Loucy (cell line): ENCODE data around the gene ATXN7L1.
A peak's percentile ranks its signal among the peaks of the same experiment; 100 is the strongest.

Experiments used
- H2AFZ ChIP-seq: fragments of 200-600 bp; sonication (generic); 2 replicates; pipeline ENCODE4 v1.6.0; 2016; ENCODE audit warnings: antibody characterized with exemption, mild to moderate bottlenecking, low read length, moderate library complexity
- H3F3A ChIP-seq: fragments of 200-600 bp; 2 replicates; pipeline ENCODE4 v1.6.0; 2016; ENCODE audit warnings: antibody characterized with exemption, low read depth, mild to moderate bottlenecking
- H3K27me3 ChIP-seq: fragments of 200-600 bp; sonication (generic); 2 replicates; pipeline ENCODE4 v1.6.1; 2014; ENCODE audit warnings: low read length, mild to moderate bottlenecking; ENCODE audit not compliant: insufficient read depth, poor library complexity, severe bottlenecking
- H3K36me3 ChIP-seq: fragments of 200-600 bp; sonication (generic); 2 replicates; pipeline ENCODE4 v1.6.1; 2016; ENCODE audit warnings: low read length; ENCODE audit not compliant: insufficient read depth
- H3K4me1 ChIP-seq: fragments of 200-600 bp; sonication (generic); 2 replicates; pipeline ENCODE4 v1.5.1; 2014; ENCODE audit warnings: low read length, mild to moderate bottlenecking; ENCODE audit not compliant: insufficient read depth, poor library complexity, severe bottlenecking
- H3K4me2 ChIP-seq: fragments of 200-600 bp; sonication (generic); 2 replicates; pipeline ENCODE4 v1.6.0; 2014; ENCODE audit warnings: antibody characterized with exemption, low read length, low read depth, mild to moderate bottlenecking; ENCODE audit not compliant: poor library complexity, severe bottlenecking
- H3K4me3 ChIP-seq: fragments of 200-600 bp; sonication (generic); 2 replicates; pipeline ENCODE4 v1.5.1; 2014; ENCODE audit warnings: low read length, mild to moderate bottlenecking, mixed read lengths; ENCODE audit not compliant: poor library complexity, severe bottlenecking
- H3K79me2 ChIP-seq: fragments of 200-600 bp; sonication (generic); 2 replicates; pipeline ENCODE4 v1.6.1; 2014; ENCODE audit warnings: low read length; ENCODE audit not compliant: insufficient read depth
- H3K9ac ChIP-seq: fragments of 200-600 bp; sonication (generic); 2 replicates; pipeline ENCODE4 v1.6.0; 2014; ENCODE audit warnings: mild to moderate bottlenecking, low read depth, low read length, moderate library complexity; ENCODE audit not compliant: poor library complexity, severe bottlenecking
- H3K9me2 ChIP-seq: fragments of 200-600 bp; sonication (generic); replicated peaks from 2 replicates; pipeline ENCODE4 v1.6.1; 2016; ENCODE audit warnings: low read depth, low read length, mixed read lengths
- H3K9me3 ChIP-seq: fragments of 200-600 bp; sonication (generic); 2 replicates; pipeline ENCODE4 v1.6.1; 2014; ENCODE audit warnings: mild to moderate bottlenecking, antibody characterized with exemption, low read length, low read depth; ENCODE audit not compliant: insufficient read depth
- H4K20me1 ChIP-seq: fragments of 200-600 bp; sonication (generic); 2 replicates; pipeline ENCODE4 v1.6.0; 2014; ENCODE audit warnings: antibody characterized with exemption, low read length, mild to moderate bottlenecking; ENCODE audit not compliant: insufficient read depth, poor library complexity, severe bottlenecking
- EZH2phosphoT487 ChIP-seq: fragments of 200-600 bp; IDR thresholded peaks from 2 replicates; pipeline ENCODE4 v1.6.1; 2018; ENCODE audit warnings: antibody characterized with exemption, mild to moderate bottlenecking, moderate library complexity, borderline replicate concordance
- TF ChIP-seq, protein P1 (sequence below): fragments of 200-600 bp; sonication (generic); conservative IDR thresholded peaks from 2 replicates; pipeline ENCODE4 v1.5.1; 2014; ENCODE audit warnings: mild to moderate bottlenecking, antibody characterized with exemption, low read length

Gene ATXN7L1

DNA sequence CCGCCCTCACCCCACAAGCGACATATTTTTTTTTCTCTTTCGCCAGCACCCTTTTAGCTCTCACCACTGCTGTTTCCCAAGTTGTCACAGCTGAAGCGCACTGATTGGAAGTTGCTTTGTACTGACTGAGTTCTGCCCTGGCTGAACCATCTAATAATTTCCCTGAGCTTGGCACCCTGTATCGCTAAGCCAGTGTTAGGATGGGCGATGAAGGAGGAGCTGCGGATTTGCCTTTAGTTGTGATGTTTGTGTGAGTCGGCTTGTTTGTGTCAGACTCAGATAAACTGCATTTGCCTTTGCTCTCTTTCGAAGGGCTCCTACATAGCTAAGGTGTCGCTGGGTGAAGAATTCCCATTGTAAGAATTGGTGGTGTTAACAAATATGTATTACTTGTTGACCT, 1.3 kb upstream of the ATXN7L1 start:
- Histone ChIP-seq H3K4me3 (no peak overlapping the region), H3K9ac (no peak overlapping the region), H3K36me3 (no peaks in the 10 kb centered on the region), H4K20me1 (no peaks in the 10 kb centered on the region), H3K27me3 (peaks cover 22% of the 10 kb centered on the region), H3K9me3 (no peaks in the 10 kb centered on the region), H3K79me2 (no peaks in the 10 kb centered on the region), H3K9me2 (no peaks in the 10 kb centered on the region), H3F3A (no peaks in the 10 kb centered on the region), H3K4me2 (no peak overlapping the region), H2AFZ (no peak overlapping the region), H3K4me1 (peaks cover 14% of the 10 kb centered on the region)
- TF ChIP-seq EZH2phosphoT487 = no peak
- TF ChIP-seq, protein P1, sequence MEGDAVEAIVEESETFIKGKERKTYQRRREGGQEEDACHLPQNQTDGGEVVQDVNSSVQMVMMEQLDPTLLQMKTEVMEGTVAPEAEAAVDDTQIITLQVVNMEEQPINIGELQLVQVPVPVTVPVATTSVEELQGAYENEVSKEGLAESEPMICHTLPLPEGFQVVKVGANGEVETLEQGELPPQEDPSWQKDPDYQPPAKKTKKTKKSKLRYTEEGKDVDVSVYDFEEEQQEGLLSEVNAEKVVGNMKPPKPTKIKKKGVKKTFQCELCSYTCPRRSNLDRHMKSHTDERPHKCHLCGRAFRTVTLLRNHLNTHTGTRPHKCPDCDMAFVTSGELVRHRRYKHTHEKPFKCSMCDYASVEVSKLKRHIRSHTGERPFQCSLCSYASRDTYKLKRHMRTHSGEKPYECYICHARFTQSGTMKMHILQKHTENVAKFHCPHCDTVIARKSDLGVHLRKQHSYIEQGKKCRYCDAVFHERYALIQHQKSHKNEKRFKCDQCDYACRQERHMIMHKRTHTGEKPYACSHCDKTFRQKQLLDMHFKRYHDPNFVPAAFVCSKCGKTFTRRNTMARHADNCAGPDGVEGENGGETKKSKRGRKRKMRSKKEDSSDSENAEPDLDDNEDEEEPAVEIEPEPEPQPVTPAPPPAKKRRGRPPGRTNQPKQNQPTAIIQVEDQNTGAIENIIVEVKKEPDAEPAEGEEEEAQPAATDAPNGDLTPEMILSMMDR = no peak

DNA sequence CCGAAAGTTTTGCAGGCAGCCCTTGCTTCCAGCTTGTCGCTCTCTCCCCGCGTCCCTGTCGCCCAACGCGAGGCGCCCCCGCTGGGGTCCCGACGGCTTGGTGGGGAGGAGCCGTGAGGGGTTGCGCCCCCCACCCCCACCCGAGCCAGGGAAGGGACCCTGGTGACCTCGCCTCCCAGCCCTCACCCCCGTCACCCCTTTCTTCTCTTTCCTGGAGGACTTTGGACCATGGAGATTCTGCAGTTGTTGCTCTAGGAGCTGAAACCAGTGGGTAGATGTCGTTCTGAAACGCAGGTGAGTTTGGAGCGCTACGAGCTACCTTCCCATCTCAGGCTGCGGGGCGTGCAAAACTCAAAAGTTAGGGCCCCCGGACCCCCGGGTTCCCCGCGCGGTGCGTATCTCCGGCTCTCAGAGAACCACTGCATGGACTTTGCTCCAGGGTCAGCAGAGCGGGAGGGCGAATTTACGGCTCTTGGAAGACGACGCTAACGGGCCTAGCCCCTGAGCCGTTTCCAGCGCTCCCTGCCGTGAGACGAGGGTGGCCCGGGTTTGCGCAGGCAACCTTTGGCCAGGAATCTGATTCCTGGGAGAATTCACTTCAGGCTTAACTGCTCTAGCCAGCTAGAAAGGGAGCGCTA, 684 bp upstream of the ATXN7L1 start:
- Histone ChIP-seq H3K4me1 (peaks cover 14% of the 10 kb centered on the region), H3K9me3 (no peaks in the 10 kb centered on the region), H4K20me1 (no peaks in the 10 kb centered on the region), H3K36me3 (no peaks in the 10 kb centered on the region), H3K4me3 (peak overlapping the region; percentile 68), H3K9ac (peak overlapping the region; percentile 33), H3K9me2 (no peaks in the 10 kb centered on the region), H2AFZ (peak overlapping the region; percentile 82), H3K79me2 (no peaks in the 10 kb centered on the region), H3F3A (no peaks in the 10 kb centered on the region), H3K4me2 (peak overlapping the region; percentile 74), H3K27me3 (peaks cover 22% of the 10 kb centered on the region)
- no peak for TF ChIP-seq EZH2phosphoT487
- TF ChIP-seq, protein P1 = no peak

DNA sequence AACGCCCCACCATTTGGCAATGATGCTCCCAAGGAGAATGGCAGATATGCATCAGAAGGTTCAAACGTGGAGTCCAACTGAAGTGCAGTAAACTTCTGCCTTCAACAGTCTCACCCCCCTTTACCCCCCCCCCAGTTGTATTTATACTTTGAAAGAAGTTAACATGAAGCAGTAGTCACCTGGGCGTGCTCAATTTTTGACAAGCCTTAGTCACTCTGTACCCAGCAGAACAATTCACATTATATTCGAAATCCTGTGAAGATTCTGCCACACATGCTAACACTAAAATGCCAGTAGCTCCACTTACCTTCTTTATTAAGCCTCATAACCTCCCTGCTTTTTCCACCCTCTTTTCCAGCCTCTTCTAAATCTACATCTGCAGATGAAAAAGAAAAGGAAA, 894 bp downstream of the ATXN7L1 start:
- peak overlapping the region; percentile 75 for H3K9ac ChIP-seq
- H3K79me2 ChIP-seq = no peaks in the 10 kb centered on the region
- no peaks in the 10 kb centered on the region for H4K20me1 ChIP-seq
- no peaks in the 10 kb centered on the region for H3F3A ChIP-seq
- peak overlapping the region; percentile 78 for H3K4me2 ChIP-seq
- H2AFZ ChIP-seq = peak overlapping the region; percentile 99
- H3K27me3 ChIP-seq = peaks cover 22% of the 10 kb centered on the region
- H3K36me3 ChIP-seq = no peaks in the 10 kb centered on the region
- peak overlapping the region; percentile 78 for H3K4me3 ChIP-seq
- H3K9me3 ChIP-seq = no peaks in the 10 kb centered on the region
- TF ChIP-seq, protein P1 = no peak
- no peak for TF ChIP-seq EZH2phosphoT487
- H3K4me1 ChIP-seq = peaks cover 14% of the 10 kb centered on the region
- H3K9me2 ChIP-seq = no peaks in the 10 kb centered on the region
